ENCODE results near the gene SRSF9. TPM values are rescaled to one million over a fixed set of nuclear protein-coding genes. Genes with fewer than 3 reads are reported as not detected.
"Not testable (repeated sequence)": the region's sequence is repeated elsewhere in the genome, so short reads cannot be mapped to it uniquely, and the experiment has no call there.

Gene SRSF9
- total RNA-seq, 2 donors from 2014 or later = 291 to 324 TPM

DNA sequence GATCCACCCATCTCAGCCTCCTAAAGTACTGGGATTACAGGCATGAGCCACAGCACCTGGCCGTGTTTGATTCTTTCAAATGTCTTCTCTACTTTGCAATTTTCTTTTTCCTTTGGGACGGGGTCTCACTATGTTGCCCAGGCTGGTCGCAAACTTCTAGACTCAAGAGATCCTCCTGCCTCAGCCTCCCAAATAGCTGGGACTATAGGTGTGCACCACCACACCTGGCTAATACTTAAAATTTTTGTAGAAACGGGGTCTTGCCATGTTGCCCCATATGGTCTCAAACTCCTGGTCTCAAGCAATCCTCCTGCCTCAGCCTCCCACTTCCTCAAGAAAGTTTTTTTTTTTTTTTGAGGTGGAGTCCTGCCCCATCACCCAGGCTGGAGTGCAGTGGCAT lies 21.6 kb downstream of the SRSF9 start:
- Mint-ChIP-seq H3K4me3 (peak overlapping the region; percentile 99), H3K27me3 (ENCODE audit: insufficient read depth) (no peaks in the 10 kb centered on the region), H3K27ac (peak overlapping the region; percentile 99), H3K36me3 (ENCODE audit: low read depth) (peaks cover 53% of the 10 kb centered on the region), H3K4me1 (peaks cover 9% of the 10 kb centered on the region), H3K9me3 (no peaks in the 10 kb centered on the region)
- no peaks in the 10 kb centered on the region for H3K27me3 ChIP-seq (ENCODE audit: control insufficient read depth, insufficient read depth, low read length, poor library complexity, severe bottlenecking)
- peaks cover 4% of the 10 kb centered on the region for H3K4me1 ChIP-seq (ENCODE audit: control insufficient read depth, insufficient read depth, low read length)
- WGBS, 2 experiments (ENCODE audit: insufficient coverage in 1 of 2, insufficient read length in 1 of 2) = 82 to 97% methylated on average over 3 to 4 of the region's 4 CpGs
- DNase-seq = no peak
- TF ChIP-seq, protein P1, sequence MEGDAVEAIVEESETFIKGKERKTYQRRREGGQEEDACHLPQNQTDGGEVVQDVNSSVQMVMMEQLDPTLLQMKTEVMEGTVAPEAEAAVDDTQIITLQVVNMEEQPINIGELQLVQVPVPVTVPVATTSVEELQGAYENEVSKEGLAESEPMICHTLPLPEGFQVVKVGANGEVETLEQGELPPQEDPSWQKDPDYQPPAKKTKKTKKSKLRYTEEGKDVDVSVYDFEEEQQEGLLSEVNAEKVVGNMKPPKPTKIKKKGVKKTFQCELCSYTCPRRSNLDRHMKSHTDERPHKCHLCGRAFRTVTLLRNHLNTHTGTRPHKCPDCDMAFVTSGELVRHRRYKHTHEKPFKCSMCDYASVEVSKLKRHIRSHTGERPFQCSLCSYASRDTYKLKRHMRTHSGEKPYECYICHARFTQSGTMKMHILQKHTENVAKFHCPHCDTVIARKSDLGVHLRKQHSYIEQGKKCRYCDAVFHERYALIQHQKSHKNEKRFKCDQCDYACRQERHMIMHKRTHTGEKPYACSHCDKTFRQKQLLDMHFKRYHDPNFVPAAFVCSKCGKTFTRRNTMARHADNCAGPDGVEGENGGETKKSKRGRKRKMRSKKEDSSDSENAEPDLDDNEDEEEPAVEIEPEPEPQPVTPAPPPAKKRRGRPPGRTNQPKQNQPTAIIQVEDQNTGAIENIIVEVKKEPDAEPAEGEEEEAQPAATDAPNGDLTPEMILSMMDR (conservative IDR thresholded peaks at IDR 0.05) = no peak
- H3K9me3 ChIP-seq (ENCODE audit: control insufficient read depth, low read length) = no peaks in the 10 kb centered on the region
- no peak overlapping the region for H3K27ac ChIP-seq (ENCODE audit: low read depth, low read length)
- peak overlapping the region; percentile 100 for H3K4me3 ChIP-seq (ENCODE audit: low read length)
- peaks cover 58% of the 10 kb centered on the region for H3K36me3 ChIP-seq (ENCODE audit: control insufficient read depth, insufficient read depth, low read length)
- H3K9ac ChIP-seq (ENCODE audit: extremely low read depth, low read length, poor library complexity, severe bottlenecking) = no peak overlapping the region

DNA sequence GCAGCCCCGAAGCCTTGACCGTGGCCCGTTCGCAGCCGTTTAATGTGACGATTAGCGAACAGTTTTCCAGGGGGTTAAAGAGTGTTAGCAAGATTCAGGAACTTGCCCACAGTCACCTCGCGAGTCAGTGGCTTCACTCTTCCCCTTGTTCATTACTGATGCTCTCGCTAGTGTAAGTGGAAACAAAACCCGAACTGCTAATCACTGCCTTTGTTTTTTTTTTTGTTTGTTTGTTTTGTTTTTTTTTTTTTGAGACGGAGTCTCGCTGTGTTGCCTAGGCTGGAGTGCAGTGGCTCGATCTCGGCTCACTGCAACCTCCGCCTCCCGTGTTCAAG lies 22.7 kb downstream of the SRSF9 start:
- H3K9ac ChIP-seq (ENCODE audit: extremely low read depth, low read length, poor library complexity, severe bottlenecking) = peak overlapping the region; percentile 92
- H3K9me3 ChIP-seq (ENCODE audit: control insufficient read depth, low read length); H3K27me3 ChIP-seq (ENCODE audit: control insufficient read depth, insufficient read depth, low read length, poor library complexity, severe bottlenecking); H3K4me1 Mint-ChIP-seq; H3K9me3 Mint-ChIP-seq; H3K4me1 ChIP-seq (ENCODE audit: control insufficient read depth, insufficient read depth, low read length); H3K27me3 Mint-ChIP-seq (ENCODE audit: insufficient read depth); DNase-seq: not testable (repeated sequence)
- peak overlapping the region; percentile 100 for H3K4me3 ChIP-seq (ENCODE audit: low read length)
- H3K36me3 Mint-ChIP-seq (ENCODE audit: low read depth) = peaks cover 50% of the 10 kb centered on the region
- H3K36me3 ChIP-seq (ENCODE audit: control insufficient read depth, insufficient read depth, low read length) = peaks cover 53% of the 10 kb centered on the region
- H3K4me3 Mint-ChIP-seq = peak overlapping the region; percentile 99
- 13% methylated on average over 6 to 17 of the region's 17 CpGs for WGBS, 2 experiments (ENCODE audit: insufficient coverage in 1 of 2, insufficient read length in 1 of 2)
- peak overlapping the region; percentile 40 for H3K27ac ChIP-seq (ENCODE audit: low read depth, low read length)
- H3K27ac Mint-ChIP-seq = peak overlapping the region; percentile 99

DNA sequence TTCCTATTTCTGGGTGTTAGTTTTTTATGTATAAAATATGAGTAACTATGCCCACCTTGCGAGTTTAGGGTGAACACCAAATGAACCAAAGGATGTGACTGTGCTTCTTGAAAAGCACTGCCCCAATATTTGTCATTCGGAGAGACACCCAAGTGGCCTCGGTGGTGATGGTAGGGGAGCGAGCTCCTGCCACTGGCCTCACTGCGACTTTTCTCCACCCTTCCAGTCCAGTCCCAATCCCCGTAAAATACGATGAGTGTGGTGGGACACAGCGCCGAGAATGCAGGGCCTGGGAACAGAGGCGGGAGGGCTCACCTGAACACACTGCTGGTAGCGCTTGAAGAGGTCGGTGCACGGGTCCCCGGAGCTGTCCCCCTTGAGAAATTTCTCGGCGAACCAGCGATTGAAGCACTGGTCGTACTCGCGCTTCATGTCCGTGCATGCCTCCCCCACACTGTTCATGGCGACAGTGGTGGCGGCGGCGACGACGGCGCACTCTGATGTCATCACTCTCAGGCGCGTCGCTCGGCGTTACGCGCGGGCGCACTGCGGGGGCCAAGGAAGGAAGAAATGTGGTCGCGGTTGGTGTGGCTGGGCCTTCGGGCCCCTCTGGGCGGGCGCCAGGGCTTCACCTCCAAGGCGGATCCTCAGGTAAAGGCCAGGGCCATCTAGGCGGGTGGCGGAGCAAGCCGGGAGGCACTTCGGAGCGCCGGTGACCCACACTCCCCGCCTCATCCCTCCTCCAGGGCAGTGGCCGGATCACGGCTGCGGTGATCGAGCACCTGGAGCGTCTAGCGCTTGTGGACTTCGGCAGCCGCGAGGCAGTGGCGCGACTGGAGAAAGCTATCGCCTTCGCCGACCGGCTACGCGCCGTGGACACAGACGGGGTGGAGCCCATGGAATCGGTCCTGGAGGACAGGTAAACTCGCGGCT lies 23.4 kb downstream of the SRSF9 start, which contains the start of the genes GATC and TRIAP1:
Gene GATC (plus strand): TSS at position 534 of the 933 bp plus-strand sequence. CDS start 37 bp downstream, at position 571.
Gene TRIAP1 (minus strand): TSS at position 474 of the 933 bp plus-strand sequence. CDS start 12 bp downstream, at position 462.
- H3K4me3 Mint-ChIP-seq = peak within 1 kb of the TSS; percentile 99
- H3K36me3 ChIP-seq (ENCODE audit: control insufficient read depth, insufficient read depth, low read length) = peaks cover 58% of the 10 kb centered on the region
- H3K4me1 Mint-ChIP-seq = peaks cover 9% of the 10 kb centered on the region
- 0% methylated on average over 23 to 73 of the region's 73 CpGs for WGBS, 2 experiments (ENCODE audit: insufficient coverage in 1 of 2, insufficient read length in 1 of 2)
- DNase-seq = peak; percentile 98
- H3K4me1 ChIP-seq (ENCODE audit: control insufficient read depth, insufficient read depth, low read length) = no peaks in the 10 kb centered on the region
- H3K9ac ChIP-seq (ENCODE audit: extremely low read depth, low read length, poor library complexity, severe bottlenecking) = peak within 1 kb of the TSS; percentile 92
- H3K27me3 Mint-ChIP-seq (ENCODE audit: insufficient read depth) = no peaks in the 10 kb centered on the region
- no peaks in the 10 kb centered on the region for H3K9me3 ChIP-seq (ENCODE audit: control insufficient read depth, low read length)
- peak within 1 kb of the TSS; percentile 100 for H3K4me3 ChIP-seq (ENCODE audit: low read length)
- H3K27me3 ChIP-seq (ENCODE audit: control insufficient read depth, insufficient read depth, low read length, poor library complexity, severe bottlenecking) = no peaks in the 10 kb centered on the region
- peak within 1 kb of the TSS; percentile 99 for H3K27ac Mint-ChIP-seq
- H3K36me3 Mint-ChIP-seq (ENCODE audit: low read depth) = peaks cover 56% of the 10 kb centered on the region
- H3K27ac ChIP-seq (ENCODE audit: low read depth, low read length) = peak within 1 kb of the TSS; percentile 40
- TF ChIP-seq, protein P1 (conservative IDR thresholded peaks at IDR 0.05) = no peak
- no peaks in the 10 kb centered on the region for H3K9me3 Mint-ChIP-seq
